Liver (tissue), 9 donors: ENCODE results near the gene NMRK1. TPM values are rescaled to one million over a fixed set of nuclear protein-coding genes. Genes with fewer than 3 reads are reported as not detected.

Source experiments
- DNase-seq: peaks from one replicate; pipeline ENCODE4 v3.0.0-alpha.2; 2017; ENCODE audit warnings: low spot score
- H3K27ac ChIP-seq, 2 donors: one replicate each; pipeline ENCODE4 v1.7.0; 2013; ENCODE audit warnings: inconsistent platforms in 2 of 2, low read length in 2 of 2, control low read depth in 1 of 2, low read depth in 1 of 2, mild to moderate bottlenecking in 1 of 2
- H3K27me3 ChIP-seq, 4 donors: one replicate each; pipeline versions ENCODE4 v1.6.1 to v1.7.0; 2013; ENCODE audit warnings: low read length in 3 of 4, inconsistent platforms in 1 of 4, mild to moderate bottlenecking in 1 of 4, moderate library complexity in 1 of 4; ENCODE audit not compliant: control insufficient read depth in 4 of 4, insufficient read depth in 4 of 4
- H3K36me3 ChIP-seq, 4 donors: one replicate each; pipeline versions ENCODE4 v1.6.1 to v1.7.0; 2013; ENCODE audit warnings: low read length in 3 of 4, mild to moderate bottlenecking in 3 of 4, low read depth in 1 of 4, moderate library complexity in 1 of 4; ENCODE audit not compliant: control insufficient read depth in 4 of 4, insufficient read depth in 3 of 4
- H3K4me1 ChIP-seq, 4 donors: one replicate each; pipeline versions ENCODE4 v1.6.1 to v1.7.0; 2013; ENCODE audit warnings: low read length in 3 of 4, mild to moderate bottlenecking in 3 of 4, moderate library complexity in 1 of 4; ENCODE audit not compliant: control insufficient read depth in 4 of 4, insufficient read depth in 4 of 4
- H3K4me3 ChIP-seq, 3 donors: one replicate each; pipeline versions ENCODE4 v1.6.1 to v1.7.0; 2013; ENCODE audit warnings: low read length in 3 of 3, control low read depth in 1 of 3, low read depth in 1 of 3, mild to moderate bottlenecking in 1 of 3
- H3K9ac ChIP-seq, 2 donors: one replicate each; pipeline ENCODE4 v1.7.0; 2013; ENCODE audit warnings: low read length in 2 of 2, mild to moderate bottlenecking in 2 of 2, moderate library complexity in 2 of 2, control low read depth in 1 of 2, low read depth in 1 of 2
- H3K9me3 ChIP-seq, 4 donors: one replicate each; pipeline versions ENCODE4 v1.6.1 to v1.7.0; 2013; ENCODE audit warnings: low read length in 3 of 4; ENCODE audit not compliant: control insufficient read depth in 4 of 4
- CTCF ChIP-seq: fragments of 150-350 bp; IDR thresholded peaks from 2 replicates; pipeline ENCODE4 v1.5.1; 2017; ENCODE audit warnings: improper control_type of control experiment, low read depth, low read length; ENCODE audit not compliant: missing input control
- EGR1 ChIP-seq, 2 donors: IDR thresholded peaks; 2 replicates each; pipeline ENCODE4 v1.6.1; 2016 to 2018; ENCODE audit warnings: antibody characterized with exemption in 2 of 2, low read depth in 2 of 2
- FOXA1 ChIP-seq: IDR thresholded peaks from 2 replicates; pipeline ENCODE4 v1.6.1; 2016; ENCODE audit warnings: antibody characterized with exemption
- FOXA2 ChIP-seq: IDR thresholded peaks from 2 replicates; pipeline ENCODE4 v1.6.1; 2016; ENCODE audit warnings: antibody characterized with exemption
- HNF4A ChIP-seq, 2 donors: conservative IDR thresholded peaks; 2 replicates each; pipeline ENCODE4 v1.6.1; 2016; ENCODE audit warnings: antibody characterized with exemption in 2 of 2, mild to moderate bottlenecking in 2 of 2
- HNF4G ChIP-seq: IDR thresholded peaks from 2 replicates; pipeline ENCODE4 v1.6.1; 2016; ENCODE audit warnings: antibody characterized with exemption
- NR2F2 ChIP-seq: IDR thresholded peaks from 2 replicates; pipeline ENCODE4 v1.6.1; 2016; ENCODE audit warnings: antibody characterized with exemption
- RAD21 ChIP-seq, 2 donors: IDR thresholded peaks; 2 replicates each; pipeline ENCODE4 v1.6.1; 2016; ENCODE audit warnings: antibody characterized with exemption in 2 of 2, mild to moderate bottlenecking in 2 of 2
- REST ChIP-seq: IDR thresholded peaks from 2 replicates; pipeline ENCODE4 v1.6.1; 2016; ENCODE audit warnings: antibody characterized with exemption, mild to moderate bottlenecking
- RXRA ChIP-seq, 2 donors: IDR thresholded peaks; 2 replicates each; pipeline ENCODE4 v1.6.1; 2017 to 2018; ENCODE audit warnings: antibody characterized with exemption in 2 of 2, mild to moderate bottlenecking in 1 of 2
- SP1 ChIP-seq: IDR thresholded peaks from 2 replicates; pipeline ENCODE4 v1.6.1; 2018; ENCODE audit warnings: antibody characterized with exemption, mild to moderate bottlenecking
- YY1 ChIP-seq: IDR thresholded peaks from 2 replicates; pipeline ENCODE4 v1.6.1; 2016; ENCODE audit warnings: antibody characterized with exemption, mild to moderate bottlenecking
- ZBTB33 ChIP-seq: IDR thresholded peaks from 2 replicates; pipeline ENCODE4 v1.6.1; 2016; ENCODE audit warnings: antibody characterized with exemption
- WGBS: extraction: QIAGEN DNeasy Blood & Tissue Kit; methylation state at CpG from one replicate; pipeline ENCODE4 v1.1.7; 2013; 5-methylcytosine and 5-hydroxymethylcytosine counted together
- polyA plus RNA-seq, 2 donors: library from polyadenylated mRNA; stranded (reverse) in 1 of 2; unstranded in 1 of 2; fragments of 200-250 nt in 1 of 2; fragments of >200 nt in 1 of 2; fragmentation: Nextera tagmentation in 1 of 2; extraction: Ambion mirVana in 1 of 2; gene quantifications; one replicate each; pipeline versions ENCODE4 v1.2.1 to v1.2.3, GENCODE V29; 2013 to 2015
- total RNA-seq, 2 donors: library from RNA; depleted of rRNA; stranded (reverse); fragments of >200 nt; gene quantifications; one replicate each; pipeline ENCODE4 v1.2.3, GENCODE V29; 2014
- TF ChIP-seq, protein P1 (sequence below): IDR thresholded peaks from 2 replicates; pipeline ENCODE4 v1.6.1; 2016; ENCODE audit warnings: antibody characterized with exemption
- donor health status: healthy.
- donor health status: healthy.
- donor health status: healthy.
- donor health status: healthy.
- donor health status: healthy.

The NMRK1 gene
- total and polyA plus RNA-seq, 4 donors, result 6.8 to 32.2 (median 15.9) TPM

- Histone ChIP-seq H3K4me1 (peaks cover 7 to 39% (median 35%) of the 10 kb centered on the region in 4 donors), H3K9me3 (no peaks in the 10 kb centered on the region)
- WGBS, result 30% methylated on average over 12 of the region's 12 CpGs
Measured at GRCh38 chr9:75083188-75083970, 4.6 kb downstream of the NMRK1 start.

More at GRCh38 chr9:75083188-75083970, 4.6 kb downstream of the NMRK1 start:
- Histone ChIP-seq H3K27me3 (no peaks in the 10 kb centered on the region), H3K27ac (peak overlapping the region; percentile 26 to 83), H3K9ac (peak overlapping the region in 1 of 2 donors; percentile 77), H3K36me3 (peaks cover 1 to 15% (median 8%) of the 10 kb centered on the region in 4 donors), H3K4me3 (no peak overlapping the region)
- no peak for TF ChIP-seq FOXA1
- TF ChIP-seq, protein P1, sequence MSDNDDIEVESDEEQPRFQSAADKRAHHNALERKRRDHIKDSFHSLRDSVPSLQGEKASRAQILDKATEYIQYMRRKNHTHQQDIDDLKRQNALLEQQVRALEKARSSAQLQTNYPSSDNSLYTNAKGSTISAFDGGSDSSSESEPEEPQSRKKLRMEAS, result no peak
- TF ChIP-seq REST, result no peak
- TF ChIP-seq NR2F2, result no peak
- TF ChIP-seq FOXA2, result no peak
- peak; percentile 21 for TF ChIP-seq YY1
- TF ChIP-seq CTCF, result no peak
- peak; percentile 26 for TF ChIP-seq SP1
- TF ChIP-seq ZBTB33, result no peak
- TF ChIP-seq EGR1 (IDR thresholded peaks at IDR 0.05; ENCODE audit: low read depth in 2 of 2), result no peak
- TF ChIP-seq RAD21 (IDR thresholded peaks at IDR 0.05), result peak; percentile 51 to 64
- TF ChIP-seq RXRA (IDR thresholded peaks at IDR 0.05), result peak; percentile 16
- no peak for TF ChIP-seq HNF4G
- TF ChIP-seq HNF4A (conservative IDR thresholded peaks at IDR 0.05), result peak in 1 of 2 donors; percentile 20
- peak; percentile 39 for DNase-seq
